HG02885 (cell line): ENCODE measurements around the gene REX1BD.
"Not testable (repeated sequence)": the region's sequence is repeated elsewhere in the genome, so short reads cannot be mapped to it uniquely, and the experiment has no call there.

Source experiments
- ATAC-seq: cut with Tn5 transposase; IDR thresholded peaks from one replicate; pipeline ENCODE4 v1.9.1; 2021; ENCODE audit warnings: mild to moderate bottlenecking; ENCODE audit not compliant: unreplicated experiment, poor library complexity

The REX1BD gene

GRCh38 chr19:18600692-18601397, 12.2 kb downstream of the REX1BD start:
- not testable (repeated sequence) for ATAC-seq

DNA sequence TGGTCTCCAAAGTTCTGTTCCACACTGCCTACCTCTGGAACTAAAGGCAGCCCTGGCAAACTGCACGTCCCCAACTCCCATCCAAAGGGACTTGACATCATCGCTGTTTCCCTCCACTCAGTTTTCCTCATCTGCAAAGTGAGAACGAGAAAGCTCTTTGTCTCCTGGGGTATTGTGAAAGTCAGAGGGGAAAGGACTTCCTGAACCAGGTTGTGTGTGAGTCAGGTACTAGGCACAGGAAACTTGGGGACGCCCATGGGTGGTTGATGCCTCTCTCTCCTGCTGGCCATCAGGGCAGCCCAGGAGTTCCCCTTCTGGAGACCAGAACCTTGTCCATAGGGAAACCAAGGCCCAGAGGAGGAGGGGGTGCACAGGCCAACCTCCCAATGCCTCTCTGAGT, 13.3 kb downstream of the REX1BD start:
- ATAC-seq, result no peak

DNA sequence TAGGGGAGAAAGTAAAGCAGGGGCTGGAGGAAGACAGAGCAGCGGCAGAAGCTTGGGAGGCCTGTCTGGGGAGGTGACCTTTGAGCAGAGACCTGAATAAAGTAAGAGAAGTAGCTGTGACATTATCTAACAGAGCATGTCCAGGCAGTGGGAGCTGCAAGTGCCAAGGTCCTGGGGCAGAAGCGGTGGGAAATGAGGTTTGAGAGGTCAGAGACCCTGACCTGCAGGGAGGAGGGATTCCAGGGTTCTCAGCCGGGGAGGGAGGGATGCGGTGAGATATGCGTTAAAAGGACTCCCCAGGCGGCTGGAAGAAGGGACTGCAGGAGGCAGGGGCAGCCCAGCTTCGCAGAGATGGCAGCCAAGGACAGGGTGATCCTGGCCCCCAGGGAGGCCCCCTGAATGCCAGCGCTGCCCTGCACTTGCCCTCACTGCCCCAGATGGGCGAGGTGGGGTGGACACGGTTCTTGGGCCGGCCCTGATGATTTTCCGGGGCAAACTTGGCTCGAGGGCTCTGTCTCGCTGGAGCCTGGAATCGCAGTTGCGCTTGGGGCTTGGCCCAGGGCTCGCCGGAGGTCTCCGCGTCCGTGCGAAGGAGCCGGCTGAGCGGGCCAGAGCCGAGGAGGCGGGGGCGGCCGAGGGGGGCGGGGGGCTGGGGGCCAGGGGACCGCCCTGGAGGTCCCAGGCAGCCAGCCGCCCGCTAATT, 14.8 kb downstream of the REX1BD start:
- no peak for ATAC-seq

- no peak for ATAC-seq
Observed at GRCh38 chr19:18603958-18604819, 15.6 kb downstream of the REX1BD start.

- no peak for ATAC-seq
Observed at GRCh38 chr19:18604820-18605159, 16.2 kb downstream of the REX1BD start.

GRCh38 chr19:18605196-18605545, 16.6 kb downstream of the REX1BD start:
- no peak for ATAC-seq

DNA sequence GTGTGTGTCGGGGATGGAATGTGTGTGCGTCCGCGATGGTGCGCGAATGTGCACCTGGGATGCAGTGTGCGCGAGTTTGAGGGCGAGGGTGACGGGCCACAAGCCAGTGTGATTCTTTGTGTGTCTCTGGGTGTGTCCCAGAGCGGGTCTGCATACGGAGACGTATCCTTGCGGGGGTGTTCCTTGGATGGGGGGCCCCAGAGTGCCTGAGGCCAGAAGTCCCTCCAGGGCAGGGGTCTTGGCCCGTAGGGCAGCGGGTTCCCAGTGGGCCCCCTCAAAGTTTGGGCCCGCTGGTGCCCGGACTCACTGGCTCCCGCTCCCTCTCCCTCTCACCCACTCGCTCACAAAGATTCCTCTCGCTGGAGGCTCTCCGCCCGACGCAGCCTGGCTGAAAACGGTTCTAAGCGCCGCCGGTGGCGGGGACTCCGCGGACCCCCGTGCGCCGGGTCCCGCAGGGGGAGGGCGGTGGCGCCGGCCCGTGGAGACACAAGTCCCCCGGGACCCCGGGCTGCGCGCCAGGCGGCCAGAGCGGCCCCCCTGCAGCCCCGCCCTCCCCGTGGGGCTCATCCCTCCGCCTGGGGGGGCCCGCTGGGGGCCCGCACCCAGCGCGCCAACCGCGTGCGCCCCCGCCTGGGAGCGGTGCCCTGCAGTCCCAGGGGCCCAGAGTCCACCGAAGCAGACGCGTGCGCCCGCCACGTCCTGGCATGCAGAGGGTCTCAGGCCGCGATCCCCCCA, 17.1 kb downstream of the REX1BD start:
- ATAC-seq, result no peak

- no peak for ATAC-seq
Observed at GRCh38 chr19:18606281-18607225, 18.0 kb downstream of the REX1BD start, which contains the start of gene CRLF1. Gene CRLF1 (minus strand): TSS chr19:18606799. CDS start chr19:18606656, 143 bp downstream.

DNA sequence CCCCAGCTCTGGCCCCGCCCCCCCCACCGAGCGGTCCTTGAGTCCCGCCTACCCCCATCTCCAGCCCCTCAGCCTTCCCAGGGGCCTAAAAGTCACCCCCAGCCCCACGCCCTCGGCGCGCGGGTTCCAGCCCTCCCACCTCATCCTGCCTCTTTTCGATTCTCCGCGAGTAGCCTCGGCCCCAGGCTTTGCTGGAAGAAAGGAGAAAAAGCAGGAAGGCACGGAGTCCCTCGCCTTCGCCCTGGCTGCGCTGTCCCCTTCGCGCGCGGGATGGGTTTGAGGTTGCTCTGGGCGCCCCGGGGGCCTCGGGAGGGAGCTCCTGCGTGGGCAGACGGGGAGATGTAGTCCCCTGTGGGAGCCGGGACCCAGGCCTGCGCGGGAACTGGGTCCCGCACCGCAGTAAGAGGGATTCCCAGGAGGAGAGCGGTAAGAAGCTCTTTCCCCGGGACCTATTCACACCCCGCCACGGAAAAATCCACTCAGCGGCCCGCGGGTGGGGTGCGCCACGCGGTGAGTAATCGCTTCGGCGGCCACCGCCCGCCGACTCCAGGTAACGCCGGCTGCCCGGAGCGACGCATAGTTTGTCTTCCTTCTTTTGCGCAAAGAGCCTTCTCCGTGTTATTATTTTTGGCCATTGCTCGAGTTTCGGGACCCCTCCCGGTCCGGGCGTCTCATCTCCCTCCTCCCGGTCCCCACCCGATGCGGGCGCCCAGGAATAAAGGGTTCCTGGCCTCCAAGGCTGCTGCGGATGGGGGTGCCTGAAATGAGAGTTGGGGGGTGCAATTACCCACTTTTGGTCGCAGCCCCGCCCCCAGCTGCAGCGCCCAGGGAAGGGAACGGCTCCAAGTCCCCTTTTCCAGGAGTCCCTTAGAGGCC, 18.9 kb downstream of the REX1BD start:
- no peak for ATAC-seq

- no peak for ATAC-seq
Observed at GRCh38 chr19:18608102-18608804, 19.7 kb downstream of the REX1BD start.

DNA sequence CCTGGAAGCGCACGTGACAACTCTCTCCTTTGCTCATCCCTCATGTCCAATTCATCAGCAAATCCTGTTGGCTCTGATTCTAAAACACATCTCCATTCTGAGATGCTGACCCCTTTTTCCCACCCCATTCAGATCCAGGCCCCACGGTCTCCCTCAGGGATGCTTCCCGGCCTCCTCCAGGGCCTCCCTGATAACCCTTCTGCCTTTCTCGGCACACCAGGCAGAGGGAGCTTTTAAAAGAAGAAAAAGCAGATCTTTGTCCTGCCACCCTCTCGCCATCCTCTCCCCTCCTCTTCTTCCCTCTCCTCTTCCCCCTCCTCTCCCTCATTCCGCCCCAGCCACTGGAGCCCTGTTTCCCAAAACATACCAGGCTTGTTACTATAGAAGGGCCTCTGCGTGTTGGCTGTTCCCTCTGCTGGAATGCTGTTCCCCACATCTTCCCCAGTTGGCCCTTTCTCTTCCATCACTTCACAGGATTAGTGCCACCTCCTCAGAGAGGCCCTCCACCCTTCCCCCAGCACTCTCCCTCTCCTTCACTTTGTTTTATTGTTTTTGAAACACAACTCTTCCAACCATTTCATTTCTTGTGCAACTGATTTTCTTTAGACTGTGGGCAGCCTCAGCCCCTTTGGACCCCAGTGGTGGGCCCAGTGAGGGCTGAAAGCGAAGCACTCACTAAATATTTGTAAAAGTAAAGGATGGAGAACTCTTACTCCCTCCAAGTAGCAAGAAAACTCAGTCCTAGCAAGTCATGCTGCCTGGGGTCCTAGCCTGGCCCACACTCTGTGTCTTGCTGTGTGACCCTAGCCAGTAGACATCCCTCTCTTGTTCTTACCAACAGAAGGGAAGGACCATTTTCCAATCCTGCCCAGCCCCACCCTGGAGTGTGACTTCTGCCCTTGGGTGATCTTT, 20.5 kb downstream of the REX1BD start:
- no peak for ATAC-seq

DNA sequence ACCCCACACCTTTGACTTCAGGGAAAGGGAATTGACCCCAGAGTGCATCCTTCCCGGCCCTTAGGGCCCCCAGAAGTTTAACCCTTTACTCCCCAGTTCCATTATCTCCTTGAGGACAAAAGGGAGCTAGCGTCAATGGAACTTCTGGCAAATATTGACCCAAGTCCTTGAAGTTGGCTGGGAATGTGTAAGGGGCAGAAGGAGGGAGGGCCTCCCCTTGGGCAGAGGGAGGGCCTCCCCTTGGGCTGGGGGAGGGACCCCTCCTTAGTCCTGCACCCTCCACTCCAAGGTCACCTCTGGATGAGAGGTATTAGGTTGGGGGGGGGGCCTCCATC, 21.1 kb downstream of the REX1BD start:
- ATAC-seq, result no peak

DNA sequence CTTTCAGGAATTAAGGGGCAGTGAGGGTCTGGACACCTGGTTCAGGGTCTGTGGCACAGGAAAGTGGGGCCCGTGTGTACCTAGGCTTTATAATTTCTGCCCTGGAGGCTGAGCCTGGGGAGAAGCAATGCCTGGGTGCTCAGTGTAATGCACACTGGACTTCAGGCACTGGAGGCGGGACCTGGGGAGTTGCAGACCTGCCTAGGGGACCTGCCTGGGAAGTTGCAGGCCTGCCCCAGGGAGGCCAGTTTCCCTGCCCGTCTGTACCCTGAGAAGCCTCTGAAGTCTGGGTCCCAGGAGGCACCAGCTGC, 21.6 kb downstream of the REX1BD start:
- no peak for ATAC-seq

DNA sequence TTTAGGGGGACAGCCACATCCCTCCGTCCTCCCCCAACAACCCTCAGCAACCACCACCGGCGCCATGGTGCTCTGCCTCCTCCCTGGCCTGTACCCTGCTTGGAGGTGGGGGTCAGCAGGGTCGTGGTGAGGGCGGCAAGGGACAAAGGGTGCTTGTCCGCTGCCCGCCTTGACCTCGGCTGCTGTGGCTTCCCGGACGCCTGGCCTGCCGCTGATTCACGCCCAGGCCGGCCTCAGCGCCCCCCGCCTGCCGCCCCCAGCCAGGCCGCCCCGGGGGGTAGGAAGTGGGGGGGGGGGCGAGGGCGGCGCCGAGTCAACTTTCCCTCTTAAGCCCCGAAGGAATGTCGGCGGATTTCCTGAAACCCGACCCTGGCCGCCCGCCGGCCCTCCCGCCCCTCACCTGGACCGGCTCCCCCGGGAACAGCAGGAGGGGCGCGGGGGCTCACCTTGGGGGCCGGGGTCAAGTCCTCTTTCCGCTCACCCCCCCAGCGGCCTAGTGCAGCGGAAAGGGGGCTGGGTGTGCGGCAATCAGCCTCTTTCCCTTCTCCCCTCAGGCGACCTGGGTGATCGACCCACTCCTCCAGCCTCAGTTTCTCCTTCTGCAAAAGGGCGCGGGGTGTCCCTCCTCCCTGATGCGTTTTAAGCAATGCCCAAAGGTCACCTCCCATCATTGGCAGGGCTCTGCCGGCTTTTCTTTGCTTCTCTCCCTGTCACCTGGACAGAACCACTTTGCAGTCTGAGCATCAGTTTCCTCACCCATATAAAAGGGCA, 22.1 kb downstream of the REX1BD start:
- ATAC-seq, result no peak

GRCh38 chr19:18611327-18612050, 22.9 kb downstream of the REX1BD start:
- no peak for ATAC-seq
